AG04449 (cell line): ENCODE data around the gene MON1B.
"Not testable (repeated sequence)": the region's sequence is repeated elsewhere in the genome, so short reads cannot be mapped to it uniquely, and the experiment has no call there.

ENCODE experiments used
- CTCF ChIA-PET: fragments of 350-600 bp; formaldehyde crosslinking; extraction: SDS; loops from one replicate; lab custom pipeline; 2021; ENCODE audit warnings: antibody characterized with exemption; lab: Yijun Ruan, JAX
- POLR2A ChIA-PET: fragments of 400-600, 350-600 bp; formaldehyde crosslinking; extraction: SDS; loops from one replicate; lab custom pipeline; 2020; ENCODE audit warnings: antibody characterized with exemption, inconsistent platforms; lab: Yijun Ruan, JAX
- DNase-seq: peaks from one replicate; pipeline ENCODE4 v3.0.0-alpha.2; 2010; ENCODE audit warnings: low read depth, low spot score
- H3K4me3 ChIP-seq: 2 replicates; pipeline ENCODE4 v1.5.1; 2011; ENCODE audit warnings: low read depth, mild to moderate bottlenecking, control low read depth, low read length
- TF ChIP-seq, protein P1 (sequence below): IDR thresholded peaks from one replicate; pipeline ENCODE4 v1.5.1; 2011; ENCODE audit warnings: mild to moderate bottlenecking, moderate library complexity, low read length, control low read depth, inconsistent platforms; ENCODE audit not compliant: insufficient read depth; ENCODE audit errors: missing control alignments

The MON1B gene

DNA sequence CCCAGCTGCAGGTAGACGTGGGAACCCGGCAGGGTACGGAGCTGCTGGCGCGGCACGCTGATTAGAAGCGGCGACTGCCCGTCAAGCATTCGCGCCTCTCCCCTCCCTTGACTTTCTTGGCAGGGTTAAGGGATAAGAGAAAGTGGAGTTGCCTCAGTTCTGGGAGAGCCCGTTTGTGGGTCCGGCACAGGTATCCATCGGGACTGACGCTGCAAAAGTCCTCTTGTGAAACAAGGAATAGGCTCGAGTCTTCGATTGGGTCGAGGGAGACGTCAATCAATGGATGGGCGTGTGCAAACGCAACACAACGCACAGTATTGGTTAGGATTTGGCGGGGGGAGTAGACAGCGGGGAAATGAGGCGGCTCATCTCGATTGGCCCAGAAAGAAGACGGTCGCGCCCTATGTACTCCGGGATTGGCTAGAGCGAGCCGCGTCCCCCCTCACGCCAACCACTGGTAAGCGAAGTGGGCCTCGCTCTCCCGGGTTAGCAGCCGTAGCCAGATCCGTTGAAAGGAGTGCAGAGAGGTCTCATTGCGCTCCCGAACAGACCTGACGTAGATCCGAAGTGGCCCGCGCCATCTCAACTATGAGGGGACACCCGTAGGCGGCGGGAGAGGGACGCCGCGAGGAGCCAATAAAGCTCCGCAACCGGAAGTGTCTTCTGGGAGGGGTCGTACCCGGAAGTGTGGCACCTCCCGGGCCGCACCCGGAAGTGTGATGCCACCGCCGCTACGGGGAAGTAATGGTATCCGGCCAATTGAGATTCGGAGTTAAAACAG lies at the start of gene MON1B:
Gene MON1B (plus strand): TSS at position 713 of the 781 bp plus-strand sequence. CDS start 296 bp downstream, outside the sequence.
- POLR2A ChIA-PET: interaction anchor here (0.6 kb wide), 1 partner anchor 1130 kb away, joined by 3 read pairs; no protein-coding TSS in a partner anchor
- TF ChIP-seq, protein P1, sequence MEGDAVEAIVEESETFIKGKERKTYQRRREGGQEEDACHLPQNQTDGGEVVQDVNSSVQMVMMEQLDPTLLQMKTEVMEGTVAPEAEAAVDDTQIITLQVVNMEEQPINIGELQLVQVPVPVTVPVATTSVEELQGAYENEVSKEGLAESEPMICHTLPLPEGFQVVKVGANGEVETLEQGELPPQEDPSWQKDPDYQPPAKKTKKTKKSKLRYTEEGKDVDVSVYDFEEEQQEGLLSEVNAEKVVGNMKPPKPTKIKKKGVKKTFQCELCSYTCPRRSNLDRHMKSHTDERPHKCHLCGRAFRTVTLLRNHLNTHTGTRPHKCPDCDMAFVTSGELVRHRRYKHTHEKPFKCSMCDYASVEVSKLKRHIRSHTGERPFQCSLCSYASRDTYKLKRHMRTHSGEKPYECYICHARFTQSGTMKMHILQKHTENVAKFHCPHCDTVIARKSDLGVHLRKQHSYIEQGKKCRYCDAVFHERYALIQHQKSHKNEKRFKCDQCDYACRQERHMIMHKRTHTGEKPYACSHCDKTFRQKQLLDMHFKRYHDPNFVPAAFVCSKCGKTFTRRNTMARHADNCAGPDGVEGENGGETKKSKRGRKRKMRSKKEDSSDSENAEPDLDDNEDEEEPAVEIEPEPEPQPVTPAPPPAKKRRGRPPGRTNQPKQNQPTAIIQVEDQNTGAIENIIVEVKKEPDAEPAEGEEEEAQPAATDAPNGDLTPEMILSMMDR: no peak
- H3K4me3 ChIP-seq: peak within 1 kb of the TSS; percentile 97
- DNase-seq: peak; percentile 92
- CTCF ChIA-PET: no interaction called here

- H3K4me3 ChIP-seq: no peak overlapping the region
- DNase-seq: no peak
- TF ChIP-seq, protein P1: no peak
- POLR2A ChIA-PET: no interaction called here
- CTCF ChIA-PET: no interaction called here
Measured at GRCh38 chr16:77143364-77143763, 47.6 kb upstream of the MON1B start.

- ChIA-PET CTCF (no interaction called here), POLR2A (no interaction called here)
- TF ChIP-seq, protein P1: no peak
- no peak for DNase-seq
- no peak overlapping the region for H3K4me3 ChIP-seq
Measured at GRCh38 chr16:77148121-77148520, 42.9 kb upstream of the MON1B start.

DNA sequence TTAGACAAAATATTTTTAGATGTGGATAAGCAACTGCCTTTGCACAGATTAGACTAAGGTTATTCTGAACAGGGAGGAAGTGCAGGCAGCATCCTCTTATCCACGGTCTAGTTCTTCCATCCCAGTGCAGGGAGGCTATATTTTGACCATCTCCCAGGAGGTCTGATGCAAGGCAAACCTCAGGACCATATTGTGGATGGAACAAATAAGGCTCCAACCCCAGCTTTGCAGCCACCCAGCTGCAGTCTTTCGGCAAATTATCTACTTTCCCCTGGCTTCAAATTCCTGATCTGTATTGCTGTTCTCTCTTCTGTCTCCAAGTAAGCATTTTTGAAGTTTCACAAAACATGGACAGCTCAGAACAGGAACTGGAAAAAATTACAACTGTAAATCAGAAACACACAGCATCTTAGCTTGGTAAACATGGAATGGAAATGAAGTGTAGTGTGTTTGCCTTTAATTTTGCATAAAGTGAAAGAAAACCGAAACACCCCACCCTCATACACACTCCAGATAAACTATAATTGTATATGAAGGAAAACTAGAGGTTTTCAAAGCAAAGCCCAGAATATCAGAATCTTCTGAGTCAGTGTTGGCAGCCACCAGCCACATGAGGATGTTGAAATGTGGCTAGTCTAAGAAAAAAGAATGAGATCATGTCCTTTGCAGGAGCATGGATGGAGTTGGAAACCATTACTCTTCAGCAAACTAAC lies 33.5 kb upstream of the MON1B start:
- DNase-seq: no peak
- ChIA-PET POLR2A (no interaction called here), CTCF (interaction anchor here (1.0 kb wide), 1 partner anchor 13 kb away, joined by 3 read pairs; no protein-coding TSS in a partner anchor)
- no peak overlapping the region for H3K4me3 ChIP-seq
- TF ChIP-seq, protein P1: no peak

GRCh38 chr16:77158293-77158692 lies 32.7 kb upstream of the MON1B start:
- no peak overlapping the region for H3K4me3 ChIP-seq
- POLR2A ChIA-PET: no interaction called here
- DNase-seq: no peak
- CTCF ChIA-PET: no interaction called here
- TF ChIP-seq, protein P1: no peak

- POLR2A ChIA-PET: no interaction called here
- no peak overlapping the region for H3K4me3 ChIP-seq
Measured at GRCh38 chr16:77165006-77165405, 26.0 kb upstream of the MON1B start.

GRCh38 chr16:77165536-77166236 lies 25.3 kb upstream of the MON1B start:
- POLR2A ChIA-PET, DNase-seq, CTCF ChIA-PET, H3K4me3 ChIP-seq: not testable (repeated sequence)

More at GRCh38 chr16:77165006-77165405, 26.0 kb upstream of the MON1B start:
- TF ChIP-seq, protein P1: no peak
- CTCF ChIA-PET: no interaction called here
- no peak for DNase-seq
